K562 treated with DMSO at 1 percent for 24 hours (cell line): Measurements from ENCODE around the gene ZFP42. TPM values are rescaled to one million over a fixed set of nuclear protein-coding genes. Genes with fewer than 3 reads are reported as not detected.

Source experiments
- total RNA-seq: library from RNA; unstranded; fragments of 300-600 nt; gene quantifications from 2 replicates; pipeline ENCODE4 v1.2.3, GENCODE V29; 2022; ENCODE audit warnings: low read depth; ENCODE audit not compliant: insufficient read depth

ZFP42 gene
- total RNA-seq: not detected in 2 replicates

DNA sequence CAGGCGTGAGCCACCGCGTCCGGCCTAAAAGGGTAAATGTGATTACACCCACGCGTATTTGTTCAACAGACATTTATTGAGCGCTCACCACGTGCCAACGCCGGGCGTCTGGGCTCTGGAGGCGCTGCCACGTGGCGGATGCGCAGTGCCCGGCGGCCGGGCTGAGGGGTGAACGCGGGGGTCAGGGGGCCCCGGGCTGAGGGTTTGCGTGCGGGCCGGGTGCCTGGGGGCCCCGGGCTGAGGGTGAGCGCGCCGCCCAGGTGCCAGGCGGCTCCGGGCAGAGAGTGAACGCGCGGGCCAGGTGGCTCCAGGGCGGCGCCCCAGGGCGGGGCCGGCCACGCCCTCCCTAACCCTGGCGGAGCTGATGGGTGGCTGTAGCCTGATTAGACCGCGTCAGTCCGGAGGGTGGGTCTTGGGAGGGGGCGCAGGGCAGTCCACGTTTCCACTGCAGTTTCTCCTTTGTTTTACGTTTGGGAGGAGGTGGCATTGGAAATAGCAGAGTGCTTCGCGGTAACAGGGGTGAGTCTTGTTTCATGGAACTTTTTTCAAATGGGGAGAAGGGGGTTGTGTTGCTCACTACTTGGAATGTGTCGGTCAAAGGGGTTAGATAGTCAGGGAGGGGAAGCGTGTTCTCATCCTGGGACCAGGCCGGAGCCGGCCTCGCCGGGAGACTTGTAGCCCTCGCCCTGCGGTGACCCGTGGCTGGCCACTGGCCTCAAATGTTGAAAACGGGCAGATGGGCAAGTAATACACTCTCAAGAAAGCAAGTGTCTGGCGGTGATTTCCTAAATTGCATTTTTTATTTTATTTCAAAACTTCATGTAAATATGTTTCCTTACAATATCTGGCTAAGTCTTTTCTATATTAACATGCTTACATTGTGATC, at the start of gene ZFP42:
ZFP42 (plus strand) TSS at position 450 of the 886 bp plus-strand sequence. CDS start 7,037 bp downstream, outside the sequence.

Other genes starting within 250 kb of the ZFP42 start
- not detected in 2 replicates for gene TRIML2, start 113.8 kb downstream of the ZFP42 start, total RNA-seq
- not detected in 2 replicates for gene TRIML1, start 143.7 kb downstream of the ZFP42 start, total RNA-seq